Neural crest cell (in vitro differentiated cells): ENCODE results near the gene MPLKIP. TPM values are rescaled to one million over a fixed set of nuclear protein-coding genes. Genes with fewer than 3 reads are reported as not detected.

Experiments used
- DNase-seq: peaks from one replicate; pipeline ENCODE4 v3.0.0; 2021; ENCODE audit warnings: low read depth, mixed read lengths, low spot score
- H3K27ac Mint-ChIP-seq: one replicate; pipeline ENCODE4 v1.8.0; 2021; ENCODE audit warnings: mild to moderate bottlenecking, mixed read lengths; ENCODE audit not compliant: unreplicated experiment
- H3K27me3 Mint-ChIP-seq: 2 replicates; pipeline ENCODE4 v1.8.0; 2021; ENCODE audit warnings: low read depth, mild to moderate bottlenecking, mixed read lengths
- H3K36me3 Mint-ChIP-seq: 2 replicates; pipeline ENCODE4 v1.8.0; 2021; ENCODE audit warnings: low read depth, mild to moderate bottlenecking, mixed read lengths
- H3K4me1 Mint-ChIP-seq: 2 replicates; pipeline ENCODE4 v1.8.0; 2021; ENCODE audit warnings: mixed read lengths
- H3K4me3 Mint-ChIP-seq: one replicate; pipeline ENCODE4 v1.8.0; 2021; ENCODE audit warnings: mild to moderate bottlenecking, mixed read lengths
- H3K9me3 Mint-ChIP-seq: 2 replicates; pipeline ENCODE4 v1.8.0; 2021; ENCODE audit warnings: mixed read lengths
- total RNA-seq: library from RNA; stranded (reverse); gene quantifications from 2 replicates; pipeline ENCODE4 v1.2.1, GENCODE V29; 2021
- TF ChIP-seq, protein P1 (sequence below): fragments of 200-600 bp; sonication (generic); conservative IDR thresholded peaks from 2 replicates; pipeline ENCODE4 v1.5.0; 2021; ENCODE audit warnings: antibody characterized with exemption, mild to moderate bottlenecking

MPLKIP gene
- total RNA-seq, 1 donor from 2014 or later, result 44.0 TPM

DNA sequence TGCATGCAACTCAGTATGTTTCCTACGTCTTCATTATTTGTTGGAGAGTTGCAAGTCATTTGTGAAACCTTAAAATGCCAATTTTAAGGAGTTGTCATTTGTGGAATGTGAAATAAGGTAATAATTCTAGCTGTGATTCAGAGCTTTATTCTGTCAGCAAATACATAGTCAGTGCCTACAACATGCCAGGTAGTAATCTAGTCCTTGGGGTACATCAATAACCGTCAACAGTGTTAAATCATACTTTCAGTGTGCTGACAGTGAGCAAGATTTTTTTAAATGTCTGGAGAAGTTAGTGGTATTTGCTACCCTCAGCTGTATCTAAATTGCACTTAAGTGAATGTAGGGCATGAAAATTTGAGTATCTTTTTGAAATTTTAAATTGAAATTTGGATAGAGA lies 36.7 kb downstream of the MPLKIP start:
- H3K36me3 Mint-ChIP-seq, result peaks cover 7% of the 10 kb centered on the region
- peaks cover 7% of the 10 kb centered on the region for H3K4me1 Mint-ChIP-seq
- H3K9me3 Mint-ChIP-seq, result no peaks in the 10 kb centered on the region
- TF ChIP-seq, protein P1, sequence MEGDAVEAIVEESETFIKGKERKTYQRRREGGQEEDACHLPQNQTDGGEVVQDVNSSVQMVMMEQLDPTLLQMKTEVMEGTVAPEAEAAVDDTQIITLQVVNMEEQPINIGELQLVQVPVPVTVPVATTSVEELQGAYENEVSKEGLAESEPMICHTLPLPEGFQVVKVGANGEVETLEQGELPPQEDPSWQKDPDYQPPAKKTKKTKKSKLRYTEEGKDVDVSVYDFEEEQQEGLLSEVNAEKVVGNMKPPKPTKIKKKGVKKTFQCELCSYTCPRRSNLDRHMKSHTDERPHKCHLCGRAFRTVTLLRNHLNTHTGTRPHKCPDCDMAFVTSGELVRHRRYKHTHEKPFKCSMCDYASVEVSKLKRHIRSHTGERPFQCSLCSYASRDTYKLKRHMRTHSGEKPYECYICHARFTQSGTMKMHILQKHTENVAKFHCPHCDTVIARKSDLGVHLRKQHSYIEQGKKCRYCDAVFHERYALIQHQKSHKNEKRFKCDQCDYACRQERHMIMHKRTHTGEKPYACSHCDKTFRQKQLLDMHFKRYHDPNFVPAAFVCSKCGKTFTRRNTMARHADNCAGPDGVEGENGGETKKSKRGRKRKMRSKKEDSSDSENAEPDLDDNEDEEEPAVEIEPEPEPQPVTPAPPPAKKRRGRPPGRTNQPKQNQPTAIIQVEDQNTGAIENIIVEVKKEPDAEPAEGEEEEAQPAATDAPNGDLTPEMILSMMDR, result no peak
- no peak overlapping the region for H3K4me3 Mint-ChIP-seq
- H3K27me3 Mint-ChIP-seq, result no peaks in the 10 kb centered on the region
- peak overlapping the region; percentile 57 for H3K27ac Mint-ChIP-seq
- DNase-seq, result no peak

DNA sequence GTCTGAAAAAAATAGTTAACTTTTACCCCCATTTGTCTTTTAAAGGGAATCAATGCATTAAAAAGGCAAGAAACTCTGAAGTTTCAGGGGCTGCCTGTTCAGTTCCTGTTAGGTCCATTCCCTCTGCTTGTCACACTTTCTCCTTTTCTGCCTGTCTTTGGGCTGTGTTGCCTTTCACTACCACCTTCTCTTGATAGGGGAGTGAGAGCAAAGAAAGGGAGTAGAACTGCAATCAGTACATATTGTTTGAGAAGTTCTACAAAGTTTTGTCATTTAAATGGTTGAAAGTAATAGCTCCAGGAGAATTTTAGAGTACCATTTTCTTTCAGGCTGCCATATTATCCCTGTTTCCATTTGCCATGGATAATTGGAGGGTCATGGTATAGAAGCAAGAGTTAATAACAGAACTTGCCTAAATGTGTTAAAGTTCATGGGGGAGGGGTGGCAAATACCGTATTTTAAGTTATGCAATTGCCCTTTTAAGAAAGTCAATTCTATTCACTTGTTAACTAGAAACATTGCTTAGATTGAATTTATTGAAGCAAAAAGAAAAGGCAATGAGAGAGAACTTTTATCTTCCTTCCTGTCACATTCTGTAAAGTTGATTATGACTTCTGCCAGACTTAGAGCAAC lies 38.6 kb downstream of the MPLKIP start:
- no peaks in the 10 kb centered on the region for H3K9me3 Mint-ChIP-seq
- no peak overlapping the region for H3K4me3 Mint-ChIP-seq
- H3K36me3 Mint-ChIP-seq, result peaks cover 7% of the 10 kb centered on the region
- TF ChIP-seq, protein P1, result no peak
- H3K4me1 Mint-ChIP-seq, result peaks cover 7% of the 10 kb centered on the region
- no peaks in the 10 kb centered on the region for H3K27me3 Mint-ChIP-seq
- H3K27ac Mint-ChIP-seq, result no peak overlapping the region
- DNase-seq, result no peak

DNA sequence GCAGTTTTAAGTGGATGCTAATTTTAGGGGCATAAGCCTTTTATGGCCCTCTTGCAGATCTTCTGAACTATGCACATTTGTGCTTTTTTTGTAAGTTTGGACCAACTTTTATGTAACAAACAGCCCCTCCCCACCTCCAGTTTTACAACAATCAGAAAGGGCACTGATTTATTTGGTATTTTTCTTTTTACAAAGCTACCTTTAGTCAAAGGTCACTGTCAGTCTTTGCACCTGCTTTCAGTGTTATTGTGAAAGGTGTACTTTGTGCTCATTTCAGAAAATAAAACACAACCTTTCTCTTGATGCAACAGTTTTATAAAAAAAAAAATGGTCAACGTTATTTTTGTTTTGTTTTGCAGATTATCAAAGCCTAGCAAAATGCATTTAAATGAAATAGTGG lies 39.2 kb downstream of the MPLKIP start:
- peaks cover 7% of the 10 kb centered on the region for H3K4me1 Mint-ChIP-seq
- no peaks in the 10 kb centered on the region for H3K27me3 Mint-ChIP-seq
- peaks cover 7% of the 10 kb centered on the region for H3K36me3 Mint-ChIP-seq
- no peaks in the 10 kb centered on the region for H3K9me3 Mint-ChIP-seq
- TF ChIP-seq, protein P1, result no peak
- H3K27ac Mint-ChIP-seq, result no peak overlapping the region
- no peak for DNase-seq
- no peak overlapping the region for H3K4me3 Mint-ChIP-seq

DNA sequence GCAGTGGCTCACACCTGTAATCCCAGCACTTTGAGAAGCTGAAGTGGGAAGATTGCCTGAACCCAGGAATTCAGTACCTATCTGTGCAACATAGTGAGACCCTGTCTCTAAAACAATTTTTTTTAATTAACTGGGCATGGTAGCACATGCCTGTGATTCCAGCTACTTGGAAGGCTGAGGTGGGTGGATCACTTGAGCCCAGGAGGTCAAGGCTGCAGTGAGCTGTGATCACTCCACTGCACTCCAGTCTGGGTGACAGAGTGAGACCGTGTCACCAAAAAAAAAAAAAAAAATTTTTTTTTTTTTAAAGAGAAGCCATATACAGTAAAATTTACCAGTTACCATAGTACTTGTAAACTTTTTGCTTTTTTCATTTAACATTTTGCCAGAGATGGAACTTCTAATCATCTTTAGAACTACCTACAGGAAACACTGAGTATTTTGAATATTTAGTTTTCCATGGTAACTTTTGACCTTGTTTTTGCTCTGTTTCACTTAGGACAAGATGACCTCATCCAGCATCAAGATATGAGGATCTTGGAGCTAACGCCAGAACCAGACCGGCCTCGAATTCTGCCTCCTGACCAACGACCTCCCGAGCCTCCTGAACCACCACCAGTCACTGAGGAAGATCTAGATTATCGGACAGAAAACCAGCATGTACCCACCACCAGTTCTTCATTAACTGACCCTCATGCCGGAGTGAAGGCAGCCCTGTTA lies 40.6 kb downstream of the MPLKIP start:
- no peak overlapping the region for H3K27ac Mint-ChIP-seq
- H3K27me3 Mint-ChIP-seq, result no peaks in the 10 kb centered on the region
- TF ChIP-seq, protein P1, result no peak
- peaks cover 12% of the 10 kb centered on the region for H3K36me3 Mint-ChIP-seq
- no peak for DNase-seq
- H3K9me3 Mint-ChIP-seq, result no peaks in the 10 kb centered on the region
- H3K4me1 Mint-ChIP-seq, result peaks cover 7% of the 10 kb centered on the region
- no peak overlapping the region for H3K4me3 Mint-ChIP-seq

DNA sequence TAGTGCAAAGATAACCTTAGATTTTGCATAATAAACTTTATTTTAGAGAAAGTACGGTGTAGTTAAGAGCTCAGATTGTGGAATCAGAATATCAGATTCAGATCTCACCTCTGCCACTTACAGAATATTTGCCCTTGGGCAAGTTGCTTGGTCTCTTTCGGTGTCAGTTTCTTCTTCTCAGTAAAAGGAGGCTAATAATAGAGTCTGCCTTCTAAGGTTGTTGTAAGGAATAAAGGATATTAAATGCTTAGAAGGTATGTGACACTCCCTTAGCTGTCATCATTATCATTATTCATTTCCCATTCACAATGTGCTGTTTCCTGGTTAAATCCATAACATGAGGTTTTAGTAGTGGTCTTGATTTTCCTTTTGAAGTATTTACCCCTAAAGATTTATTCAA lies 42.2 kb downstream of the MPLKIP start:
- Mint-ChIP-seq H3K27ac (no peak overlapping the region), H3K4me1 (peaks cover 7% of the 10 kb centered on the region)

More for the DNA sequence above, 42.2 kb downstream of the MPLKIP start:
- no peak overlapping the region for H3K4me3 Mint-ChIP-seq
- H3K27me3 Mint-ChIP-seq, result no peaks in the 10 kb centered on the region
- H3K36me3 Mint-ChIP-seq, result peaks cover 17% of the 10 kb centered on the region
- TF ChIP-seq, protein P1, result no peak
- no peak for DNase-seq
- H3K9me3 Mint-ChIP-seq, result no peaks in the 10 kb centered on the region
